GM03348 (cell line): ENCODE results near the gene AGRN.
"Not testable (repeated sequence)": the region's sequence is repeated elsewhere in the genome, so short reads cannot be mapped to it uniquely, and the experiment has no call there.

ENCODE experiments used
- DNase-seq: peaks from one replicate; pipeline ENCODE4 v3.0.0; 2012; ENCODE audit warnings: low spot score

Gene AGRN

GRCh38 chr1:981955-982558, 37.9 kb upstream of the AGRN start, which contains the start of gene PERM1:
Gene PERM1, minus strand, starts transcription at chr1:982093. Its CDS starts 1,064 bp downstream, at chr1:981029.
- no peak for DNase-seq

- no peak for DNase-seq
Observed at GRCh38 chr1:982765-983436, 37.0 kb upstream of the AGRN start.

DNA sequence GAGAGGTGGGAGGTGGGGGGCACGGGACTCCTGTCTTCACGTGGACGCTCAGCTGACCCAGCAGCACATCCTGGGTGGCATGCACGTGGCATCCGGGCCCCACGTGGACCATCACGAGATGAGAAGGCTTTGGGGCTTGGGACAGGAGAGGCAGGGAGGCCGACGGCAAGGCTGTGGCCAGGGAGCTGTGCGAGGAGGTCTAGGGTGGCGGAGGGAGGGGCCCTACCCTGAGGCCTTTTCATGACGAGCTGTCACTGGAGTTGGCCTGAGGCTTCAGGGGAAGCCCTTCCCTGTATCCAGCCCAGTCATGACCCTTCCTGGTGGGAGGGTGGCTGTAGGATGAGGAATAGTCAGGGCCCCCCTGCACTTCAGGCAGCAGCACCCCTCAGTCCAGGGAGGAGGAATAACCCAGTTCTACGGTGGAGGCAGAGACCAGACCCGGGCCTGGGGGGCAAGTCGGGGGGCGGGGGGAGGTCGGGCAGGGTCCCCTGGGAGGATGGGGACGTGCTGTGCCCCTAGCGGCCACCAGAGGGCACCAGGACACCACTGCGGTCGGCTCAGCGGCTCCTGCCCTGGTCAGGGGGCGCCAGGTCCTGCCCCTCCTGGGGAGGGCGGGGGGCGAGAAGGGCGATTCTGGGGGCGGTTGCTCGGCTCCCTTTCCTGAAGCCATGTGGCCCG, 36.0 kb upstream of the AGRN start:
- DNase-seq: peak; percentile 89

GRCh38 chr1:984476-984814, 35.5 kb upstream of the AGRN start:
- DNase-seq: no peak

GRCh38 chr1:985126-985525, 34.8 kb upstream of the AGRN start:
- no peak for DNase-seq

GRCh38 chr1:988061-988460, 31.9 kb upstream of the AGRN start:
- DNase-seq: not testable (repeated sequence)

DNA sequence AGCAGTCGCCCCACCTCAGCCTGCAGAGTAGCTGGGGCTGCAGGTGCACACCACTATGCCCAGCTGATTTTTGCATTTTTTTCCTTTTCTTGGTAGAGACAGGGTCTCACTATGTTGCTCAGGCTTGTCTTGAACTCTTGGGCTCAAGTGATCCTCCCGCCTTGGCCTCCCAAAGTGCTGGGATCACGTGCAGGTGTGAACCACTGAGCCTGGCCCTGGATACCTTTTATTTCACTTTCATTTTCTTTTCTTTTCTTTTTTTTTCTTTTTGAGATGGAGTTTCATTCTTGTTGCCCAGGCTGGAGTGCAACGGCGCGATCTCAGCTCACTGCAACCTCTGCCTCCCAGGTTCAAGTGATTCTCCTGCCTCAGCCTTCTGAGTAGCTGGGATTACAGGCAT, 28.6 kb upstream of the AGRN start:
- not testable (repeated sequence) for DNase-seq

- DNase-seq: no peak
Observed at GRCh38 chr1:991895-992294, 28.0 kb upstream of the AGRN start.

- no peak for DNase-seq
Observed at GRCh38 chr1:992362-992761, 27.6 kb upstream of the AGRN start.

GRCh38 chr1:993379-993995, 26.4 kb upstream of the AGRN start:
- DNase-seq: no peak

- not testable (repeated sequence) for DNase-seq
Observed at GRCh38 chr1:994546-994945, 25.4 kb upstream of the AGRN start.

DNA sequence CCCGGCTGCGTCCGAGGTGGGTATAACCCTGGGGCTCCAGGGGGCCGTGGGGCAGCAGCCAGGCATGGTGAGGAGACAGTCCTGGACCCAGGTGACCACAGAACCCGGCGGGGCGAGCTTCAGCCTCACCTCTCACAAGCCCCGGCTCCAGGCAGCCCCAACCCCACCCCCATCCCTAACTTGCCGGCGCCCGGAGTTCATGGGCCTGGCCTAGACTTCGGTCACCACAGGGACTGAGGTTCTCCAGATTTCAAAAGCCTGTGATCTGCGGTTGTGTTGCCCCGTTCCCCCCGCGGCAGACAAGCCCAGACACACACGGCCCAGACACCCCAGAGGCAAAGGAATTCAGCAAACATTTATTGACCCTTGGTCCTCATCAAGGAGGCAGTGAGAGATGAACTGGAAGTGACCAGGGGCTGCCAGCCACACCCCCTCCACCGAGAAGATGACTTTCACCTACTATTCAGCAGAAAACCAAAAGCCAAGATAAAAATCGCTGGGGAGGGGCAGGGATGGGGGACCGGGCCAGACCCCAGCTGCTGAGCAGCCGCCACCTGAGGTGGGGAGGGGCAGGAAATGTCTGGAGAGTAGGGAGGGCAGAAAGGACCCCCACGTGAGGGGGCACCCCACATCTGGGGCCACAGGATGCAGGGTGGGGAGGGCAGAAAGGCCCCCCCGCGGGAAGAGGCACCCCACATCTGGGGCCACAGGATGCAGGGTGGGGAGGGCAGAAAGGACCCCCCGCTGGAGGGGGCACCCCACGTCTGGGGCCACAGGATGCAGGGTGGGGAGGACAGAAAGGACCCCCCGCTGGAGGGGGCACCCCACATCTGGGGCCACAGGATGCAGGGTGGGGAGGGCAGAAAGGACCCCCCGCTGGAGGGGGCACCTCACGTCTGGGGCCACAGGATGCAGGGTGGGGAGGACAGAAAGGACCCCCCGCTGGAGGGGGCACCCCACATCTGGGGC, 24.0 kb upstream of the AGRN start:
- DNase-seq: no peak

- no peak for DNase-seq
Observed at GRCh38 chr1:996851-997712, 22.8 kb upstream of the AGRN start.

GRCh38 chr1:997713-997992, 22.3 kb upstream of the AGRN start:
- no peak for DNase-seq

- DNase-seq: no peak
Observed at GRCh38 chr1:997993-998744, 21.8 kb upstream of the AGRN start.

DNA sequence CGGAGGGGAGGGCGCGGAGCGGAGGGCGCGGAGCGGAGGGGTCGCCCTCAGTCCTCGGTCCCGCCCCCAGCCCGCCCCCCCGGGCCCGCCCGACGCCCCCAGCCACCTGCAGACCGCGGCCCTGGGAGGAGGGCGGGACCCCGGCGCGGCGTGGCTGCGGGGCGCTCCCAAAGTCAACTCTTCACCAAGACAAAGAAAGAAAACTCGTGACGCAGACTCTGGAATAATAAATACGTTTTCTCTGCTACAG, 21.2 kb upstream of the AGRN start:
- DNase-seq: no peak

GRCh38 chr1:998995-999724, 20.8 kb upstream of the AGRN start:
- peak; percentile 54 for DNase-seq

- peak; percentile 94 for DNase-seq
Observed at GRCh38 chr1:999725-1000356, 20.1 kb upstream of the AGRN start, which contains the start of gene HES4. Gene HES4, minus strand, starts transcription at chr1:1000097. Its CDS starts 124 bp downstream, at chr1:999973.

DNA sequence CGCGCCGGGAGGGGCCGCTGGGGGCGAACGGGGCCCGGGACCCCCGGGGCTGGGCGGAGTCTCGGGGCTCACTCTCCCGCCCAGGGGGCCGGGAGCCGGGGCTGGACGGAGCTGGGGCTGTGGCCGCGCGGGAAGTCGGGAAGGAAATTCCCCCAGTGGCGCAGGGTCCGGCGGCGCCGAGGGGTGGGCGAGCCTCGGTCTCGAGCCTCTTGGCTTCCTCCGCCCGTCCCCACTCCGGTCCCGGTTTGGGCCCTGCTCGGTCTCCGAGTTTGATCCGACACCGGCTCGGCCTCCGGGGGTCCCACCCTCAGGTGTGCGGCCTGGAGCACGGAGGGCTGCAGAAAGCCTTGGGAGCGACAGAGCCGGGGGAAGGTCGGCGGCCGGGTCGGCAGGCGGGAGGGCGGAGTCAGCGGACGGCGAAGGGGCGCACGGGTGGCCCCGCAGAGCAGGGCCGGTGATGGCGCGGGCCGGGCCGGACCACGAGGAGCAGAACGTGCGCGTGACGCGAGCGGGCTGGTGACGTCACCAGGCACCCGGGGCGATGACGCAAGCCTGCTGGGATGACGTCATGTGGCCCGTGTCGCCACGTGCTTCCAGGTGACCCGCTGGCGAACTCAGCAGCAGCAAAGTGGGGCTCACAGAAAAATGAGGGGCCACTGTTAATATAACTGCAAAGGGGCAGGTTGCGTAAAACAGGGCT, 19.4 kb upstream of the AGRN start:
- peak; percentile 92 for DNase-seq
